Stimulated activated CD4-positive, alpha-beta T cell treated with anti-CD3 and anti-CD28 coated beads, Interleukin-1b, Interleukin-23, amount 100 ng/mL, for 24 hours (primary cell): ENCODE measurements around the gene CABCOCO1.
"Not testable (repeated sequence)": the region's sequence is repeated elsewhere in the genome, so short reads cannot be mapped to it uniquely, and the experiment has no call there.

ENCODE experiments used
- DNase-seq, 4 experiments: peaks; one replicate each; pipeline ENCODE4 v3.0.0-alpha.2; 2020; ENCODE audit warnings: low read depth in 4 of 4, low spot score in 1 of 4

The CABCOCO1 gene

GRCh38 chr10:61642150-61642571 lies 20.6 kb upstream of the CABCOCO1 start:
- no peak for DNase-seq

- DNase-seq = no peak
Measured at GRCh38 chr10:61642676-61643075, 20.1 kb upstream of the CABCOCO1 start.

- no peak for DNase-seq
Measured at GRCh38 chr10:61643316-61643751, 19.4 kb upstream of the CABCOCO1 start.

GRCh38 chr10:61653699-61654098 lies 9.0 kb upstream of the CABCOCO1 start:
- DNase-seq = no peak

- no peak for DNase-seq
Measured at GRCh38 chr10:61655335-61655851, 7.3 kb upstream of the CABCOCO1 start.

GRCh38 chr10:61663466-61663865 lies 737 bp downstream of the CABCOCO1 start:
- no peak for DNase-seq

GRCh38 chr10:61664985-61665384 lies 2.3 kb downstream of the CABCOCO1 start:
- DNase-seq = no peak

GRCh38 chr10:61669161-61669725 lies 6.5 kb downstream of the CABCOCO1 start:
- no peak for DNase-seq

- no peak for DNase-seq
Measured at GRCh38 chr10:61669849-61670248, 7.1 kb downstream of the CABCOCO1 start.

- DNase-seq = no peak
Measured at GRCh38 chr10:61673360-61673759, 10.6 kb downstream of the CABCOCO1 start.

GRCh38 chr10:61682323-61682722 lies 19.6 kb downstream of the CABCOCO1 start:
- DNase-seq = no peak

GRCh38 chr10:61683319-61683718 lies 20.6 kb downstream of the CABCOCO1 start:
- no peak for DNase-seq

GRCh38 chr10:61684894-61685507 lies 22.3 kb downstream of the CABCOCO1 start:
- no peak for DNase-seq

- DNase-seq = no peak
Measured at GRCh38 chr10:61688551-61689308, 26.0 kb downstream of the CABCOCO1 start.

GRCh38 chr10:61691667-61692066 lies 28.9 kb downstream of the CABCOCO1 start:
- not testable (repeated sequence) for DNase-seq

GRCh38 chr10:61692447-61693010 lies 29.8 kb downstream of the CABCOCO1 start:
- DNase-seq = no peak

GRCh38 chr10:61698968-61699655 lies 36.4 kb downstream of the CABCOCO1 start:
- no peak for DNase-seq

- no peak for DNase-seq
Measured at GRCh38 chr10:61701055-61701705, 38.5 kb downstream of the CABCOCO1 start.

- DNase-seq = no peak
Measured at GRCh38 chr10:61701706-61702105, 39.0 kb downstream of the CABCOCO1 start.

- DNase-seq = no peak
Measured at GRCh38 chr10:61702584-61702983, 39.9 kb downstream of the CABCOCO1 start.
